HG02571 (cell line): Measurements from ENCODE around the gene CDKL1.

Experiments
- ATAC-seq: cut with Tn5 transposase; IDR thresholded peaks from one replicate; pipeline ENCODE4 v1.9.1; 2021; ENCODE audit warnings: mild to moderate bottlenecking, moderate library complexity; ENCODE audit not compliant: unreplicated experiment

CDKL1 gene

GRCh38 chr14:50396631-50397389, at the start of gene CDKL1:
CDKL1 (minus strand) TSS chr14:50396881; CDS start chr14:50395868, 1,013 bp downstream.
- ATAC-seq = no peak

DNA sequence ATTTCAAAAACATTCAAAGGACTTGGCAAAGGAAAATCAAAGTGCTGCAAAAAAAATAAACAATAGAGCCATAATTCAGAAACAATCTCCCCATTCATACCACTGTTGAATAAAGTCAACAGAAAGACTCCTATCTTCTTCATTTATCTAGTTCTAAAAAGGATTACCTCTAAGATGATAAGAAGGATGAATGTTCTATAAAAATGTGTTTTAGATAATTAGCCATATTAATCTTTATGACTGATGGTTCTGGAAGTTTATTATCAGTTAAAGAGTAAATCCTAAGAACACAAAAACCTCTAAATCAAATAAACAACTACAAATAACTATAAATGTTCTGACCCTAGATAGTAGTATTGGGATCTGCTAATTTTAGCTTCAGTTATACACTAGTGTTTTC, 37.8 kb upstream of the CDKL1 start:
- ATAC-seq = no peak

GRCh38 chr14:50432131-50432530, 35.5 kb upstream of the CDKL1 start:
- no peak for ATAC-seq

GRCh38 chr14:50425816-50426215, 29.1 kb upstream of the CDKL1 start:
- no peak for ATAC-seq

GRCh38 chr14:50425105-50425504, 28.4 kb upstream of the CDKL1 start:
- no peak for ATAC-seq

- no peak for ATAC-seq
Measured at GRCh38 chr14:50423529-50423928, 26.8 kb upstream of the CDKL1 start.

GRCh38 chr14:50421499-50421898, 24.8 kb upstream of the CDKL1 start:
- no peak for ATAC-seq

GRCh38 chr14:50417853-50418252, 21.2 kb upstream of the CDKL1 start:
- no peak for ATAC-seq

DNA sequence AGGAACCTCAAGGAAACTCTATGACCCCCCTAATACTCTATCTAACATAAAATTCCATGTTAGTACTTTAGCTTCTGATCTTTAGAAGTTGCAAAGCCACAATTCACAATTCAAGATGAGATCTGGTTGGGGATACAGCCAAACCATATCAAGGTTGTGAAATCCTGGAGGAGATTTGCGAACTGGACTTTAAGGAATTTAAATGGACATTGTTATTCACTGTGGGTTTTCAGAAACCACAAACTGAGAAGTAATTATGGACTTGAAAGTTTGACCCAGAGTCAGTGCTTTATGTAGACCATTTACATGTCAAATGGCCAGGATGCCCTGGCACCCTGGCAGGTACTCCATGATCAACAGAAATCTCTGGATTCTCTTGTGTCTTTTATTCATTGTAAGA, 14.2 kb upstream of the CDKL1 start:
- no peak for ATAC-seq

DNA sequence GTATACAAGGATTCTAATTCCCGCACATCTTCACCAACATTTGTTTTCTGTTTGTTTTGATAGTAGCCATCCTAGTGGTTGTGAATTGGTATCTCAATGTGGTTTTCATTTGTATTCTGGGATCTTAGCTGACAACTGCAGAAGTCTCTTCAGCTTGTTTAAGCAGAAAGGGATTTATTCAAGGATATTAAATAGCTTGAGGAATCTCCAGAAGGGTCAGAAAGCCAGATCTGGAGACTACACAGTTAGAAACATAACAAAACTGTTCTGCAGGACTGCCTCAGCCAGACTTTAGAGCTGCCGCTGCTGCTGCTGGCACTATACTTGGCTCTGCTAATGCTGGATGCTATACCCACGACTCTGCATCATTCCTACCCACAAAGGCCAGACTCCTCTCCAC, 13.4 kb upstream of the CDKL1 start:
- no peak for ATAC-seq

GRCh38 chr14:50407111-50407812, 10.6 kb upstream of the CDKL1 start:
- ATAC-seq = no peak

GRCh38 chr14:50403419-50403818, 6.7 kb upstream of the CDKL1 start:
- ATAC-seq = no peak

GRCh38 chr14:50402965-50403364, 6.3 kb upstream of the CDKL1 start:
- ATAC-seq = no peak

- ATAC-seq = no peak
Measured at GRCh38 chr14:50400461-50400860, 3.8 kb upstream of the CDKL1 start.

DNA sequence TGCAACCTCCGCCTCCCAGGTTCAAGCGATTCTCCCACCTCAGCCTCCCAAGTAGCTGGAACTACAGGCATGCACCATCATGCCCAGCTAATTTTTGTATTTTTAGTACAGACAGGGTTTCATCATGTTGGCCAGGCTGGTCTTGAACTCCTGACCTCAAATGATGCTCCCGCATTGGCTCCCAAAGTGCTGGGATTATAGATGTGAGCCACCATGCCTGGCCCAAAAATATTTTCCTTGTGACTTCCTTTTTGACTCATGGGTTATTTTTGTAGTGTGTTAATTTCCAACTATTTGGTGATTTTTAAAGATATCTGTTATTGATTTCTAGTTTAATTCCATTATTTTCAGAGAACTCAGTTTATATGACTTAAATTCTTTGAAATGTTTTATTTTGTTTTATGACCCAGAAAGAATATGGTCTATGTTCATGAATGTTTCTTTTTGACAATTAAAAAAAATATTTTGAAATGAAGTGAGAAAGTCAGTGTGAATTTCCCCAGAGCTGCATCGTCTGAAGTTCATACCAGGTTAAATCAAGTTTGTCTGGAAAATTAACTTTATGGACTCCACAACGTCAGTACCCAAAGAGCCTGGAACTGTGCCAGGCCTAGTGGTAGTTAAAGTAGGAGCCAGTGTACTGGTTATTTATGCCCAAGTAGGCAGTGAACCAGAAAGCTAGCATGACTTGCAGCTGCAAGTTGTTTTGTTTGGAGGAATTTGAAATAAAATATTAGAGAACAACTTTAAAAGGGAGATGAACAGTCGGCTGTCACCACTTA, 2.8 kb upstream of the CDKL1 start:
- no peak for ATAC-seq

DNA sequence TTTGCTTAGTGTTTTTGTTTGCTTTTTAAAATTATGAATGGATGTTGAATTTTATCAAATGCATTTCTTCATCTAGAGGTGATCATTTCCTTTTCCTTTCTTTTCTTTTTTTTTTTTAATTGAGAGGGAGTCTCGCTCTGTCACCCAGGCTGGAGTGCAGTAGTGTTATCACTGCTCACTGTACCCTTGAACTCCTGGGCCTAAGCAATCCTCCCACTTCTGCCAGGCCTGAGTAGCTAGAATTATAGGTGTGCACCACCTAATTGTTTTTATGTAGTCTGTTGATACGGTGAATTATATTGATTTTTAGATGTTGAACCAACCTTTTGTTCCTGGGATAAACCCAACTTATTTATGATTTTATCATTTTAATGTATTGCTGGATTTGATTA, 1.5 kb upstream of the CDKL1 start:
- no peak for ATAC-seq

DNA sequence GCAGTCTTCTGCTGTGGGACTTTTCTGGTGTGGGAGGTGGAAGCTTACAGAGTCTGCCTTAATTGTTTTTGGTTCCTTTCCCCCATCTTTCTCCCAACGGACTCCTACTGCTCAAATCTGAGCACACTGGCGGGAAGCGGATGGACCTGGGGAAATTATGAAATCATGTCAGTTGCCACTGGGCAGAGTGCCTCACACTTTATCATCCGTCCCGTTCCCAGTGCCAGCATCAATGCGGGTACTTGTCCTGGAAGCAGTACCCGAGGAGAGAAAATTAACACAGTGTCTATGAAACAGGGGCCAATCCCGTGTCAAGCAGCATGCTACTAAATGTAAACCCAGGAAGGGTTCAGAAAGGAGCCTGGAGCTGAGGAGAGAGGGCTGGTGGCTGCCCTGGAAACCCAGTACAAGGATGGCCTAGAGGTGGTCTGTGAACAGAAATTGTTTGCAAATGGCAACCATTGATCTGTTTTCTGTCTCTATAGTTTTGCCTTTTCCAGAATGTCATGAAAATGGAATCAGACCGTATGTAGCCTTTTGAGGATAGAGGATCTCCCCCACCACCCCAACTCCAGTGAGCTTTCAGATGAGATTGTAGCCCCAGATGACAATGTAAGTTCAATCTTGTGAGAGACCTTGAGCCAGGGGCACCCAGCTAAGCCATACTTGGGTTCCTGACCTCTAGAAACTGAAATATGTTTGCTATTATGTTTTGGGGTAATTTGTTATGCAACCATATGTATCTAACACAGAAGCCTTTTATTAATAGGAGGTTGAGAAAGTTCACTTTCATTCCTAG, 908 bp upstream of the CDKL1 start:
- ATAC-seq = no peak

DNA sequence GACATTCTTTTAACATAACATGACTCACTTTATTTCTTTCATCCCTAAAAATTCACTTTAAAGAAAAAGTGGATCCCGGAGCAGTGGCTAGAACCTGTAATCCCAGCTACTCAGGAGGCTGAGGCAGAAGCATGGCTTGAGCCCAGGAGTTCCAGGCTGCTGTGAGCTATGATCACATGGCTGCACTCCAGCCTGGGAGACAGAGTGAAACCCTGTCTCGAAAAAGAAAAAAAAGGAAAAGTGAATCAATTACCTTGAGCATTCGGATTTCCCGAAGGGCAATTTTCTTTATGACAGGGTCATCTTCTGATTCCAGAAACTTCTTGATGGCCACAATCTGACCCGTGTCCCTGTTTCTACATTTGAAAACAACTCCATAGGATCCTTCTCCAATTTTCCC, 1.2 kb downstream of the CDKL1 start:
- ATAC-seq = no peak

DNA sequence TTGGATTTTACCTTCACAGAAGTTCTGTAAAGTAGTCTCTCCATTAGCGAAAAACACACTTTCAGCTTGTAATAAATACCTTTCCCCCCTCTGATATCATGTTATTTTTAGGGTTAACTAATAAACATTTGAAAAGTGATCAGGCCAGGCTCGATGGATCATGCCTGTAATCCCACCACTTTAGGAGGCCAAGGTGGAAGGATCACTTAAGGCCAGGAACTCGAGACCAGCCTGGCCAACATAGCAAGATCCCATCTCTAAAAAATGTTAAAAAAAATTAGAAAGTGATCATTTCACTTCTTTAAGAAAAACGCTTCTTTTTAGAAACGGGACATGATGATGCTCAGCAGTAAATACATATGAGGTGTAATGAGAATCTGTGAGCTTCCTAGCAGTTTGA, 2.0 kb downstream of the CDKL1 start:
- no peak for ATAC-seq

DNA sequence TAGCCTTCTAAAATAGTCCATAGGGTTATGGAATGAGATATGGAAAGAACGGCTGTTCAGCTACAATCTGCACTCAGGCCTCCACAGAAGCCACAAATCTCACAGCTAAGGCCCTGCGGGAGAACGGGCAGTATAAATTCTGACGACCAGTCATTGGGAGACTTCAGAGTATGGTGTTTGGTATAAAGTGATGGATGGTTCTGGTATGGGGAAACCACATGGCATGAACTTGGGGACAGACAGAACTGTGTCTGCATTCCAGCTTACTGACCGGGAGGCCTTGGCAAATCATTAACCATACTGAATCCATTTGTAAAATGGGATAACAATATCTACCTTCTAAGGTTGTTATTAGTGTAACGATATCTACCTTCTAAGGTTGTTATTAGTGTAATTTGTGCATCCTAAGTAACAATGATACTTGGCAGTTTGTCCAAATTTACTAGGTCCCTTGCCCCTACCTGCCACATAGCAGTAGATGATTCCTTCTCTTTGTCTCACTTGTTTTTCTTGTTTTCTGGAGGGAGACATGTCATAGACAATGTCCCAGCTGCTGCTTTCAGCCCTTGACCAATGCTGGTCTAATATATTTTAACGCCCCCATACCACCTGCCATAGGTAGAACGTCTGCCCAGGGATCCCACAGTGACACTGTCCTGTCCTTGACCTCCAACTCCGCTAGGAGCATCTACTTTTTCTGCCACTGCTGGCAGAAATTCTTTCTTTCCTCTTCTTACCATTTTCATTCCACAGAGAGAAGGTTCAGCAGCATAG, 6.8 kb downstream of the CDKL1 start:
- no peak for ATAC-seq
